ENCODE results near the gene GALNTL6.

The GALNTL6 gene

GRCh38 chr4:172867835-172868234 is 1054.6 kb downstream of the GALNTL6 start:
- H3K9me3 ChIP-seq, result no peaks in the 10 kb centered on the region
- H3K4me1 ChIP-seq, result no peaks in the 10 kb centered on the region

GRCh38 chr4:172868271-172868670 is 1055.1 kb downstream of the GALNTL6 start:
- H3K36me3 ChIP-seq, result no peaks in the 10 kb centered on the region
- H3K27me3 ChIP-seq, result no peaks in the 10 kb centered on the region
- no peak for DNase-seq
- H3K9me3 ChIP-seq, result no peaks in the 10 kb centered on the region
- H3K4me1 ChIP-seq, result no peaks in the 10 kb centered on the region
- no peak overlapping the region for H3K4me3 ChIP-seq (ENCODE audit: low read depth, low read length)
- no peak for TF ChIP-seq CTCF (IDR thresholded peaks at IDR 0.05; ENCODE audit: low read depth, low read length)

More at GRCh38 chr4:172867835-172868234, 1054.6 kb downstream of the GALNTL6 start:
- Histone ChIP-seq H3K36me3 (no peaks in the 10 kb centered on the region), H3K4me3 (ENCODE audit: low read depth, low read length) (no peak overlapping the region), H3K27me3 (no peaks in the 10 kb centered on the region)
- no peak for DNase-seq
- TF ChIP-seq CTCF (IDR thresholded peaks at IDR 0.05; ENCODE audit: low read depth, low read length), result no peak

- TF ChIP-seq CTCF (IDR thresholded peaks at IDR 0.05; ENCODE audit: low read depth, low read length), result no peak
- Histone ChIP-seq H3K9me3 (no peaks in the 10 kb centered on the region), H3K36me3 (no peaks in the 10 kb centered on the region), H3K4me1 (no peaks in the 10 kb centered on the region), H3K4me3 (ENCODE audit: low read depth, low read length) (no peak overlapping the region), H3K27me3 (no peaks in the 10 kb centered on the region)
- DNase-seq, result no peak
These were observed 1056.5 kb downstream of the GALNTL6 start for GRCh38 chr4:172869621-172870268.

GRCh38 chr4:172871381-172871780 is 1058.2 kb downstream of the GALNTL6 start:
- no peaks in the 10 kb centered on the region for H3K36me3 ChIP-seq
- H3K4me1 ChIP-seq, result no peaks in the 10 kb centered on the region
- H3K4me3 ChIP-seq (ENCODE audit: low read depth, low read length), result no peak overlapping the region
- no peak for DNase-seq
- H3K9me3 ChIP-seq, result no peaks in the 10 kb centered on the region
- 0 out of 2 replicates have a peak, but pooled peaks have one; percentile 8 for TF ChIP-seq CTCF (IDR thresholded peaks at IDR 0.05; ENCODE audit: low read depth, low read length)
- H3K27me3 ChIP-seq, result no peaks in the 10 kb centered on the region

GRCh38 chr4:172874944-172875343 is 1061.7 kb downstream of the GALNTL6 start:
- Histone ChIP-seq H3K27me3 (no peaks in the 10 kb centered on the region), H3K4me3 (ENCODE audit: low read depth, low read length) (no peak overlapping the region), H3K9me3 (no peaks in the 10 kb centered on the region), H3K36me3 (no peaks in the 10 kb centered on the region), H3K4me1 (no peaks in the 10 kb centered on the region)
- DNase-seq, result peak; percentile 14
- TF ChIP-seq CTCF (IDR thresholded peaks at IDR 0.05; ENCODE audit: low read depth, low read length), result no peak

- Histone ChIP-seq H3K4me1 (no peaks in the 10 kb centered on the region), H3K9me3 (no peaks in the 10 kb centered on the region), H3K27me3 (0 out of 2 replicates have a peak, but pooled peaks cover 3% of the 10 kb centered on the region), H3K4me3 (ENCODE audit: low read depth, low read length) (no peak overlapping the region), H3K36me3 (no peaks in the 10 kb centered on the region)
- DNase-seq, result no peak
- no peak for TF ChIP-seq CTCF (IDR thresholded peaks at IDR 0.05; ENCODE audit: low read depth, low read length)
These were observed 1063.2 kb downstream of the GALNTL6 start for GRCh38 chr4:172876394-172876793.

All from BE2C (cell line).